HepG2 (cell line): Measurements from ENCODE around the gene NEIL1. TPM values are rescaled to one million over a fixed set of nuclear protein-coding genes. Genes with fewer than 3 reads are reported as not detected.

Source experiments
- ATF7-NPFF ChIP-seq: sonication (generic); formaldehyde crosslinking; IDR thresholded peaks from 2 replicates; pipeline ENCODE4 v1.8.1; 2023; ENCODE audit warnings: mild to moderate bottlenecking, low read depth, missing genetic modification reagents, moderate library complexity
- HOMEZ ChIP-seq: IDR thresholded peaks from 2 replicates; pipeline ENCODE4 v1.6.1; 2016; ENCODE audit warnings: low read depth
- HOXD1 ChIP-seq: sonication (generic); formaldehyde crosslinking; IDR thresholded peaks from 2 replicates; pipeline ENCODE4 v1.5.0; 2020; ENCODE audit warnings: missing genetic modification reagents
- MED1 ChIP-seq: sonication (generic); formaldehyde crosslinking; IDR thresholded peaks from 2 replicates; pipeline ENCODE4 v1.4.0; 2020; ENCODE audit warnings: missing genetic modification reagents
- PITX1 ChIP-seq: sonication (generic); formaldehyde crosslinking; IDR thresholded peaks from 2 replicates; pipeline ENCODE4 v1.5.1; 2020; ENCODE audit warnings: mild to moderate bottlenecking, missing genetic modification reagents
- RBM22 ChIP-seq: fragments of 200-400 bp; formaldehyde crosslinking; optimal IDR thresholded peaks from 2 replicates; pipeline ENCODE3; 2017; ENCODE audit warnings: mild to moderate bottlenecking, low read length, moderate library complexity
- SMAD1 ChIP-seq: sonication (generic); formaldehyde crosslinking; IDR thresholded peaks from 2 replicates; pipeline ENCODE4 v1.4.0; 2020; ENCODE audit warnings: missing genetic modification reagents, low read depth, mild to moderate bottlenecking, borderline replicate concordance
- ZBED4 ChIP-seq: sonication (generic); formaldehyde crosslinking; IDR thresholded peaks from 2 replicates; pipeline ENCODE4 v1.4.0; 2020; ENCODE audit warnings: missing genetic modification reagents, borderline replicate concordance
- ZKSCAN5 ChIP-seq: sonication (generic); formaldehyde crosslinking; IDR thresholded peaks from 2 replicates; pipeline ENCODE4 v1.5.1; 2020; ENCODE audit warnings: mild to moderate bottlenecking, missing genetic modification reagents
- ZMAT3 ChIP-seq: sonication (generic); formaldehyde crosslinking; conservative IDR thresholded peaks from 2 replicates; pipeline ENCODE4 v1.7.0; 2021; ENCODE audit warnings: missing genetic modification reagents
- ZNF605 ChIP-seq: sonication (generic); formaldehyde crosslinking; IDR thresholded peaks from 2 replicates; pipeline ENCODE4 v1.8.0; 2022; ENCODE audit warnings: mild to moderate bottlenecking, missing genetic modification reagents
- ZNF614 ChIP-seq: IDR thresholded peaks from 2 replicates; pipeline ENCODE4 v1.6.1; 2018; ENCODE audit warnings: missing biosample characterization, missing genetic modification reagents, inconsistent platforms, borderline replicate concordance
- ZNF672 ChIP-seq: sonication (generic); formaldehyde crosslinking; IDR thresholded peaks from 2 replicates; pipeline ENCODE4 v1.8.1; 2022; ENCODE audit warnings: missing genetic modification reagents
- ZNF747 ChIP-seq: sonication (generic); formaldehyde crosslinking; IDR thresholded peaks from 2 replicates; pipeline ENCODE4 v1.8.1; 2023; ENCODE audit warnings: missing genetic modification reagents, mild to moderate bottlenecking, borderline replicate concordance
- polyA plus RNA-seq, 8 experiments: library from polyadenylated mRNA; depleted of rRNA in 3 of 8; stranded (reverse) in 7 of 8; unstranded in 1 of 8; fragments of >200 nt; fragmentation: Illumina TruSeq in 4 of 8; extraction: Trizol in 4 of 8; gene quantifications; 2 replicates each; pipeline versions ENCODE4 v1.2.1 to v1.2.3, GENCODE V29; 2011 to 2016; ENCODE audit warnings: low read depth in 4 of 8, missing spikeins in 1 of 8, mixed read lengths in 1 of 8; ENCODE audit not compliant: insufficient read depth in 1 of 8
- total RNA-seq, 5 experiments: library from RNA; depleted of rRNA; stranded (reverse); fragments of >200 nt; fragmentation: Illumina TruSeq; extraction: Trizol; gene quantifications; 2 replicates each; pipeline ENCODE4 v1.2.3, GENCODE V29; 2016; ENCODE audit warnings: low read depth in 1 of 5
- TF ChIP-seq, protein P1 (sequence below): sonication (generic); formaldehyde crosslinking; IDR thresholded peaks from 2 replicates; pipeline ENCODE4 v1.4.0; 2020; ENCODE audit warnings: missing genetic modification reagents, borderline replicate concordance
- TF ChIP-seq, protein P2 (sequence below): sonication (generic); formaldehyde crosslinking; IDR thresholded peaks from 2 replicates; pipeline ENCODE4 v1.5.0; 2020; ENCODE audit warnings: missing genetic modification reagents

The NEIL1 gene
- total and polyA plus RNA-seq, 2 of the 13 experiments (the other 11 are each of a cell fraction or from before 2014, with no cell fraction given) = 10.4 to 15.5 TPM

- TF ChIP-seq ZNF747 (0 out of 2 replicates have a peak, but pooled peaks have one; percentile 49), MED1 (peak; percentile 56), HOXD1 (CRISPR knock-in tag) (0 out of 2 replicates have a peak, but pooled peaks have one; percentile 37), ZNF672 (no peak), ATF7-NPFF (0 out of 2 replicates have a peak, but pooled peaks have one; percentile 46), RBM22 (no peak), ZNF614 (CRISPR knock-in tag) (no peak), ZKSCAN5 (no peak), SMAD1 (CRISPR knock-in tag) (0 out of 2 replicates have a peak, but pooled peaks have one; percentile 28), PITX1 (no peak), ZMAT3 (CRISPR knock-in tag) (peak; percentile 80; the same call in 1 of the 2 replicates), HOMEZ (CRISPR knock-in tag) (no peak), ZNF605 (peak; percentile 92), ZBED4 (CRISPR knock-in tag) (no peak)
- TF ChIP-seq, protein P1, sequence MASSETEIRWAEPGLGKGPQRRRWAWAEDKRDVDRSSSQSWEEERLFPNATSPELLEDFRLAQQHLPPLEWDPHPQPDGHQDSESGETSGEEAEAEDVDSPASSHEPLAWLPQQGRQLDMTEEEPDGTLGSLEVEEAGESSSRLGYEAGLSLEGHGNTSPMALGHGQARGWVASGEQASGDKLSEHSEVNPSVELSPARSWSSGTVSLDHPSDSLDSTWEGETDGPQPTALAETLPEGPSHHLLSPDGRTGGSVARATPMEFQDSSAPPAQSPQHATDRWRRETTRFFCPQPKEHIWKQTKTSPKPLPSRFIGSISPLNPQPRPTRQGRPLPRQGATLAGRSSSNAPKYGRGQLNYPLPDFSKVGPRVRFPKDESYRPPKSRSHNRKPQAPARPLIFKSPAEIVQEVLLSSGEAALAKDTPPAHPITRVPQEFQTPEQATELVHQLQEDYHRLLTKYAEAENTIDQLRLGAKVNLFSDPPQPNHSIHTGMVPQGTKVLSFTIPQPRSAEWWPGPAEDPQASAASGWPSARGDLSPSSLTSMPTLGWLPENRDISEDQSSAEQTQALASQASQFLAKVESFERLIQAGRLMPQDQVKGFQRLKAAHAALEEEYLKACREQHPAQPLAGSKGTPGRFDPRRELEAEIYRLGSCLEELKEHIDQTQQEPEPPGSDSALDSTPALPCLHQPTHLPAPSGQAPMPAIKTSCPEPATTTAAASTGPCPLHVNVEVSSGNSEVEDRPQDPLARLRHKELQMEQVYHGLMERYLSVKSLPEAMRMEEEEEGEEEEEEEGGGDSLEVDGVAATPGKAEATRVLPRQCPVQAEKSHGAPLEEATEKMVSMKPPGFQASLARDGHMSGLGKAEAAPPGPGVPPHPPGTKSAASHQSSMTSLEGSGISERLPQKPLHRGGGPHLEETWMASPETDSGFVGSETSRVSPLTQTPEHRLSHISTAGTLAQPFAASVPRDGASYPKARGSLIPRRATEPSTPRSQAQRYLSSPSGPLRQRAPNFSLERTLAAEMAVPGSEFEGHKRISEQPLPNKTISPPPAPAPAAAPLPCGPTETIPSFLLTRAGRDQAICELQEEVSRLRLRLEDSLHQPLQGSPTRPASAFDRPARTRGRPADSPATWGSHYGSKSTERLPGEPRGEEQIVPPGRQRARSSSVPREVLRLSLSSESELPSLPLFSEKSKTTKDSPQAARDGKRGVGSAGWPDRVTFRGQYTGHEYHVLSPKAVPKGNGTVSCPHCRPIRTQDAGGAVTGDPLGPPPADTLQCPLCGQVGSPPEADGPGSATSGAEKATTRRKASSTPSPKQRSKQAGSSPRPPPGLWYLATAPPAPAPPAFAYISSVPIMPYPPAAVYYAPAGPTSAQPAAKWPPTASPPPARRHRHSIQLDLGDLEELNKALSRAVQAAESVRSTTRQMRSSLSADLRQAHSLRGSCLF (CRISPR knock-in tag) = no peak
- TF ChIP-seq, protein P2, sequence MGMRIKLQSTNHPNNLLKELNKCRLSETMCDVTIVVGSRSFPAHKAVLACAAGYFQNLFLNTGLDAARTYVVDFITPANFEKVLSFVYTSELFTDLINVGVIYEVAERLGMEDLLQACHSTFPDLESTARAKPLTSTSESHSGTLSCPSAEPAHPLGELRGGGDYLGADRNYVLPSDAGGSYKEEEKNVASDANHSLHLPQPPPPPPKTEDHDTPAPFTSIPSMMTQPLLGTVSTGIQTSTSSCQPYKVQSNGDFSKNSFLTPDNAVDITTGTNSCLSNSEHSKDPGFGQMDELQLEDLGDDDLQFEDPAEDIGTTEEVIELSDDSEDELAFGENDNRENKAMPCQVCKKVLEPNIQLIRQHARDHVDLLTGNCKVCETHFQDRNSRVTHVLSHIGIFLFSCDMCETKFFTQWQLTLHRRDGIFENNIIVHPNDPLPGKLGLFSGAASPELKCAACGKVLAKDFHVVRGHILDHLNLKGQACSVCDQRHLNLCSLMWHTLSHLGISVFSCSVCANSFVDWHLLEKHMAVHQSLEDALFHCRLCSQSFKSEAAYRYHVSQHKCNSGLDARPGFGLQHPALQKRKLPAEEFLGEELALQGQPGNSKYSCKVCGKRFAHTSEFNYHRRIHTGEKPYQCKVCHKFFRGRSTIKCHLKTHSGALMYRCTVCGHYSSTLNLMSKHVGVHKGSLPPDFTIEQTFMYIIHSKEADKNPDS (CRISPR knock-in tag) = no peak; the same call in 1 of the 2 replicates
These were observed 589 bp downstream of the NEIL1 start (continued) for GRCh38 chr15:75347222-75348033.
